GM21447 (cell line): Measurements from ENCODE around the gene PXT1.
"Not testable (repeated sequence)": the region's sequence is repeated elsewhere in the genome, so short reads cannot be mapped to it uniquely, and the experiment has no call there.

Experiments used
- ATAC-seq: cut with Tn5 transposase; IDR thresholded peaks from one replicate; pipeline ENCODE4 v1.9.1; 2021; ENCODE audit not compliant: unreplicated experiment

Gene PXT1

DNA sequence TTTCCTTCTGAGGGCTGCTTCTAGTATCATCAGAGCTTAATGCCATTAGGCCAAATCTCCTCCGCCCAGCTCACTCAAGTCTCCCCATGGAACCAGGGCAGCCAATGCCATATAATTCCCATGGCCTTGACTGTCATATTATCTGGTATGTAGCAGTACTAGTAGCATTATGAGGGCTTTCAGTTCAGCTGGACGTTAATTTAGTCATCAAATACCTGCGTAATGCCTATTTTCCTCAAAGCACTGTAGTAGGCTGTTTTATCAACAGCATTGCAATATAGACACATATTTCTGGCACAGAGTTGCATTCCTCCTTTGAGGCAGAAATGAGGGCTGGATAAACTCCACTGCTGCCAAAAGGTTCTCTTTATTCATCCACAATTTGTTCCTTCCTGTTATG is 1.8 kb upstream of the PXT1 start:
- no peak for ATAC-seq

- ATAC-seq: no peak
Observed at GRCh38 chr6:36443471-36444428, 1.1 kb upstream of the PXT1 start.

DNA sequence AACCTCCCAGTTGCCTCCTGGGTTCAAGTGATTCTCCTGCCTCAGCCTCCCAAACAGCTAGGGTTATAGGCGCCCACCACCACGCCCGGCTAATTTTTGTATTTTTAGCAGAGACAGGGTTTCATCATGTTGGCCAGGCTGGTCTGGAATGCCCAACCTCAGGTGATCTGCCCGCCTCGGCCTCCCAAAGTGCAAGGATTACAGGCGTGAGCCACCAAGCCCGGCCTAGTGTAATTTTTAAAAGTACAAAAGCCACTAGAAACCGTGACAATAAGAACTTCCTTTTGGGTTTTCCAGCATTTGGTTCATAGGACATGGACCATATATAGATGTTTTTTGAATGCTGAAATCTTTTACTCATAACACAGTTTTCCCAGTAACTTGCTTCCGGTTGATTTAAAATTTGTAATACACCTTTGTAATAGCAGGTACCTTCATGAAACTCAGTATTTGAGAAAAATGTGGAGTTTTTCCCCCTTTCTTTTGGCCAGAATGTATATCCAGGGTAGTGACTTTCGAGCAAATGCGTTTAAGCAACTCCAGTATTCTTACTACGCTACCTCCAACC is 467 bp downstream of the PXT1 start:
- no peak for ATAC-seq

DNA sequence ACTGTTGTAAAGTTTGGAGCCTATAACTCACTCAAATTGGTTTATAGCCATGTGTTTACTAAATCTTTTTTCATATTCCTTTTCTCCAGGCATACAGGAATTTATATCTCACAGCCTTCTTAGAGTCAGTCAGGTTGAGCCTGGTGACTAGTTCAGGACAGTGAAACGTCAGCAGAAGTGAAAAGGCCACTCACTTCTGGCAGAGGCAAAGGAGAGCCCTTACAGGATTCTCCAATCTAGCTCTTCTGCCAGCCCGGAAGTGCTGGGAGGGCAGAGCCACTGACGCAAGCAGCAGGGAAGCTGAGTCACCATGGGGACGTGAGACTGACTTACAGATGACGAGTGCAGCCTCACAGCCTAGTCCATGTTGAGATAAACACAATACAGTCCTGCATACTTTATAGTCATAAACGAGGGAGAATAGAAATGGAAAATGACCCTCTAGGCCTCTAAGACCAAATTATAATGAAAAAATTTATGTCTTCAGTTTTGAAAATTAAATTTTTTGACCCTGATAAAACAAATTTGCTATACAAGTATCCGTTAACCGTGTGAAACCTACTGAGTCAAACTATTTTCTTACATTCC is 1.3 kb downstream of the PXT1 start:
- ATAC-seq: peak; percentile 62

- ATAC-seq: no peak
Observed at GRCh38 chr6:36436466-36436865, 6.2 kb downstream of the PXT1 start.

DNA sequence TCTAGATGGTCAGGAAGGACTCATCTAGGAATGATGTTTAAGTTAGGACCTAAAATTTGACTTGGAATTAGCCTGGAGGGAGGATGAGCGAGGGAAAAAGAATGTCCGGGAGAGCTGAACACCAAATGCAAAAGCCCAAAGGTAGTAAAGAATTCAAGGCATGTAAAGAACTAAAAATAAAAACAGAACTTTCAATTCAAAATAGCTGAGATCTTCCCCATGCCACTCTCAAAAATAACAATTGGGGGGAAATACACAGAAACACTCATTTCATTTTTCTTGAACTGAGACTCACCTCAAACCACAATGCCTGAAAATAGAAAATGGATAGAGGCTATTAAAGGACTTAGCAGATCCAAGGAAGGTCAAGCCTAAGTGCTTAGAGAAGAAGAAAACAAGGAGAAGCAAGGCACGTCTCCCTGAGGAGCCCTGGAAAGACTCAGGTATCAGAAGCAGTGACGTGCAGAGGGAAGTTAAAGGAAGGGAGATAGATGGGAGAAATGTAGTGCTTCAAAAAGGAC is 10.4 kb downstream of the PXT1 start:
- ATAC-seq: no peak

GRCh38 chr6:36431197-36431596 is 11.5 kb downstream of the PXT1 start:
- ATAC-seq: no peak

DNA sequence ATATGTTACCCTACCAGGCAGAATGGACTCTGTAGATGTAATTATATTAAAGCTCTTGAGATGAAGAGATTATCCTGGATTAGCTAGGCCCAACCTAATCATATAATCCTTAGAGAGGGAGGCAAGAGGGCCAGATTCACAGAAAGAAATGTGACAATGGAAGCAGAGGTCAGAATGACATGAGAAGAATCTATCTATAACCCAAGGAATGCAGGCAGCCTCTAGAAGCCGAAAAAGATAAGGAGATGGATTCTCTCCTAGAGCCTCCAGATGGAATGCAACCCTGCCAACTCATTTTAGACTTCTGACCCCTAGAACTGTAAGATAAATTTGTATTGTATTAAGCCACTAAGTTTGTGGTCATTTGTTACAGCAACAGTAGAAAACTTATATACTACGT is 12.3 kb downstream of the PXT1 start:
- no peak for ATAC-seq

- ATAC-seq: no peak
Observed at GRCh38 chr6:36428911-36429310, 13.7 kb downstream of the PXT1 start.

DNA sequence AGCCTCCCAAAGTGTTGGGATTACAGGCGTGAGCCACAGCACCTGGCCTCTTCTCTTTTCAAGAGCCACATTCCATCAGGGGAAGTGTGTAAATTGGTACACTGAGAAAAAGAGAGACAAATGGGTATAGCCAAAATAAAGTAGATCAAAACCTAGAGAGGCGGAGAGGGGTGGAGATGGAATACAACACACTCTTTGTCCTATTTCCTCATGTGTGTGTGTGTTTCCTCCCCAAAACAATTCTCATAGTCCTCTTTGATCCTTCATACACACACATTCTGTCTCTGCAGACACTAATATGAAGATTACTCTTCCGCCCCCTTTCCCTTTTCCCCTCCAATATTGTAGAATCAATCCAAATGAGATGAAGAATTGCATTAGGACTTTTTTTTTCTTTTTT is 16.0 kb downstream of the PXT1 start:
- no peak for ATAC-seq

DNA sequence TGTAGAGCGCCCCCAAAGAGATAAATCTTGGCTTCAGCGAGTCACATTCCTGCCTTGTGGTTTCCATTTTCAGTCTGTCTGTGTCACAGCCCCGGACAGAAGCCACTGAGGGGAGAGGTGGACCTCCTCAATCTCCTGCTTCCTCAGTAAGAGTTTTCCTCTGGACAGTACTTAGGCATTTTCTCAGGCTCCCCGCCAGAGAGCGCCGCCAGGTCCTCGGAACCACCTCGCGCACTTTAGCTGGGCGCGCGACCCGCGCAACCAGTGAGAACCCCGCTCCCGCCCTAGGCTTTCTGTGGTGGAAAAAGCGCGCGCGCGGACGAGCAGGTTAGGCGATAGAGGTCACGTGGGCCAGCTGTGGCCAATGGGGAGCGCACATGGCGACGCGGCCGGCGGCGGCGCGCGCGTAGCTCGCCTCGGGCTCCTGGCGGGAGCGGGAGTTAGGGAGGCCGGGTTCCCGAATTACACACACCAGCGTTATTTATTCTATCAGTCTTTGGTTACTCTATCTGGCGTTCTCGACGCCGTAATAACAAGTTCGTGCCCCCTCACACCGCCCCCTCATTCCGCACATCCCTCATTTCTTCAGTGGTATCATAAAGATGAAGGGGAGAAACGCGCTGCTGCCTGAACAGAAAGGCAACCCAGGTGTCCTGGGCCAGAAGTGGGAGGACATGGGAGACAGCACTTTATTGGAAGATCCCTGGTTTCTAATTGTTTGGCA is 19.4 kb downstream of the PXT1 start:
- peak; percentile 83 for ATAC-seq

DNA sequence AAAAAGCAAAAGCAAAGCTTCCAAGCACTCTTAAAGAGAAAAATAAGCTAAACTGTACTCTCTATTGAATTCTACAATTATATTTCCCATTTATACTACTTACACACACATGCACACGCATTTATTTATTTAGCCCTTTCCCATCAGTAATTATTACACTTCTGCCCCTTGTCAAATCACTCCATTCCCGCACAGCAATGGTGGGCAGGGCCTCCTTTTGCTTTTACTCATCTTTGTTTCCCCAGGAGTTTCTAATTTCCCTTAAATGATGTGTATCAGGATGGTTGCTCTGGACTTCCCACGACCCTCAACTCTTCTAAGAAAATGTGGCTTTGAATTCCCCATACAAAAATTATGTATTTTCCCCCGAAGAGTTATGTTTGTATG is 19.9 kb downstream of the PXT1 start:
- ATAC-seq: no peak

DNA sequence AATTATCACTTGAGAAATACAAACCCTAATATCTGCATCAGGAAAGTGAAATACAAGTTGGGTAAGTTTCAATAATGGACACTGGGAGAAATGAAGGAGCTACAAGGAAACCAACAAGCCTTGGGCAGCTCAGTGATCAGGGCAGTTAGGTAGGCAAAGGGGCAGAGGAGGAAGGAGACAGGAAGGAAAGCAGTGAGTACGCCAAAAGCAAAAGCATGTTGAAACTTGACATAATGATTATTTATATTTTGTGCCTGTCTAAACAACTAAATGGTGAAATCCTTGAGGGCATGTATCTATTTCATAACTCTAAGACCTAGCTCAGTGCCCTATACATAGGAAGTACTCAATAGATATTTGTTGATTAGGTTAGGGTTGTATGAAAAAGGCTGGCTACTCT is 23.3 kb downstream of the PXT1 start:
- ATAC-seq: no peak

GRCh38 chr6:36418558-36418957 is 24.1 kb downstream of the PXT1 start:
- no peak for ATAC-seq

- no peak for ATAC-seq
Observed at GRCh38 chr6:36414481-36414880, 28.2 kb downstream of the PXT1 start.

GRCh38 chr6:36413489-36414480 is 28.9 kb downstream of the PXT1 start:
- no peak for ATAC-seq

GRCh38 chr6:36409718-36410117 is 32.9 kb downstream of the PXT1 start:
- not testable (repeated sequence) for ATAC-seq

- no peak for ATAC-seq
Observed at GRCh38 chr6:36404164-36404563, 38.5 kb downstream of the PXT1 start.

DNA sequence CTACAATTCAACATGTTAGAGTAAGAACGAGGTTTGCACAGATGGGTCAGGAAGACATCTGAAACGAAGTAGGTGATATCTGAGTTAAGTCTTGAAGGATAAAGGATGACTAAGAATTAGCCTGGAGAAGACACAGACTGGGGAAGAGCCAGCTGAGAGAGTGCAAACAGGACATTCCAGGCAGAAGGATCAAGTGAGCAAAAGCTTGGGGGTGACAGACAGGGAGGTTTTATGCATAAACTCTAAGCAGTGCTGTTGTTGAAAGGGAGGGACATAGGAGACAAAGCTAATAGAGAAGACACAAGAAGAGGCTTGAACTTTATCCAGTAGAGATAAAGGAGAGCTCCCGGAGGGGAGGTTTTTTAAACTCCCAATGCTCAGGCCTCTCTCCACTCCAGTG is 40.2 kb downstream of the PXT1 start:
- ATAC-seq: no peak

- ATAC-seq: no peak
Observed at GRCh38 chr6:36399970-36400369, 42.7 kb downstream of the PXT1 start.
